Measurements from ENCODE around the gene MACIR. TPM values are rescaled to one million over a fixed set of nuclear protein-coding genes. Genes with fewer than 3 reads are reported as not detected.

MACIR gene
- total and polyA plus RNA-seq, 2 donors (not counting 1 experiment from before 2014, with no cell fraction given), result 3.5 to 7.3 TPM

- no peaks in the 10 kb centered on the region for H4K20me1 ChIP-seq (ENCODE audit: control insufficient read depth, extremely low read depth, insufficient read depth, low read length)
- no peaks in the 10 kb centered on the region for H3K36me3 ChIP-seq (ENCODE audit: control insufficient read depth, insufficient read depth, low read length)
- H2AFZ ChIP-seq (ENCODE audit: low read length), result no peak overlapping the region
- H3K4me1 ChIP-seq (ENCODE audit: control insufficient read depth, extremely low read depth, insufficient read depth, low read length), result no peaks in the 10 kb centered on the region
- no peak overlapping the region for H3K27ac ChIP-seq (ENCODE audit: insufficient read depth, low read length)
- no peak for TF ChIP-seq CTCF (conservative IDR thresholded peaks at IDR 0.05 in 1 of 2, IDR thresholded peaks at IDR 0.05 in 1 of 2; ENCODE audit: low read depth in 1 of 2, low read length in 2 of 2)
- no peak overlapping the region for H3K9ac ChIP-seq (ENCODE audit: insufficient read depth, low read length)
- no peaks in the 10 kb centered on the region for H3K27me3 ChIP-seq (ENCODE audit: control insufficient read depth, insufficient read depth, low read length)
- no peaks in the 10 kb centered on the region for H3K79me2 ChIP-seq (ENCODE audit: control insufficient read depth, insufficient read depth, low read length)
- DNase-seq (ENCODE audit: low read depth in 2 of 2), result no peak
- no peaks in the 10 kb centered on the region for H3K9me3 ChIP-seq (ENCODE audit: control insufficient read depth, insufficient read depth, low read depth, low read length)
- H3K4me2 ChIP-seq (ENCODE audit: extremely low read depth, insufficient read depth, low read length), result no peak overlapping the region
- no peak overlapping the region for H3K4me3 ChIP-seq (replicated peaks in 1 of 4; ENCODE audit: control extremely low read depth in 1 of 4, insufficient read depth in 1 of 4, low read depth in 3 of 4, low read length in 4 of 4)
These were observed 24.6 kb downstream of the MACIR start for GRCh38 chr5:103283120-103283519.

- H3K4me3 ChIP-seq (replicated peaks in 1 of 4; ENCODE audit: control extremely low read depth in 1 of 4, insufficient read depth in 1 of 4, low read depth in 3 of 4, low read length in 4 of 4), result no peak overlapping the region
- H3K27me3 ChIP-seq (ENCODE audit: control insufficient read depth, insufficient read depth, low read length), result no peaks in the 10 kb centered on the region
- H3K9ac ChIP-seq (ENCODE audit: insufficient read depth, low read length), result no peak overlapping the region
- no peak overlapping the region for H3K27ac ChIP-seq (ENCODE audit: insufficient read depth, low read length)
- no peaks in the 10 kb centered on the region for H4K20me1 ChIP-seq (ENCODE audit: control insufficient read depth, extremely low read depth, insufficient read depth, low read length)
- H3K4me2 ChIP-seq (ENCODE audit: extremely low read depth, insufficient read depth, low read length), result no peak overlapping the region
- no peaks in the 10 kb centered on the region for H3K4me1 ChIP-seq (ENCODE audit: control insufficient read depth, extremely low read depth, insufficient read depth, low read length)
- H3K9me3 ChIP-seq (ENCODE audit: control insufficient read depth, insufficient read depth, low read depth, low read length), result no peaks in the 10 kb centered on the region
- no peaks in the 10 kb centered on the region for H3K36me3 ChIP-seq (ENCODE audit: control insufficient read depth, insufficient read depth, low read length)
- DNase-seq (ENCODE audit: low read depth in 2 of 2), result no peak
- TF ChIP-seq EZH2 (IDR thresholded peaks at IDR 0.05; ENCODE audit: low read length, missing control alignments) (no peak), CTCF (conservative IDR thresholded peaks at IDR 0.05 in 1 of 2, IDR thresholded peaks at IDR 0.05 in 1 of 2; ENCODE audit: low read depth in 1 of 2, low read length in 2 of 2) (no peak)
- H2AFZ ChIP-seq (ENCODE audit: low read length), result no peak overlapping the region
- no peaks in the 10 kb centered on the region for H3K79me2 ChIP-seq (ENCODE audit: control insufficient read depth, insufficient read depth, low read length)
These were observed 25.3 kb downstream of the MACIR start for GRCh38 chr5:103283869-103284268.

GRCh38 chr5:103286622-103287021, 28.1 kb downstream of the MACIR start:
- no peak for DNase-seq (ENCODE audit: low read depth in 2 of 2)
- Histone ChIP-seq H3K27me3 (ENCODE audit: control insufficient read depth, insufficient read depth, low read length) (no peaks in the 10 kb centered on the region), H3K79me2 (ENCODE audit: control insufficient read depth, insufficient read depth, low read length) (no peaks in the 10 kb centered on the region), H3K4me1 (ENCODE audit: control insufficient read depth, extremely low read depth, insufficient read depth, low read length) (no peaks in the 10 kb centered on the region), H2AFZ (ENCODE audit: low read length) (no peak overlapping the region), H3K9ac (ENCODE audit: insufficient read depth, low read length) (no peak overlapping the region), H3K9me3 (ENCODE audit: control insufficient read depth, insufficient read depth, low read depth, low read length) (no peaks in the 10 kb centered on the region), H3K4me3 (replicated peaks in 1 of 4; ENCODE audit: control extremely low read depth in 1 of 4, insufficient read depth in 1 of 4, low read depth in 3 of 4, low read length in 4 of 4) (no peak overlapping the region), H3K4me2 (ENCODE audit: extremely low read depth, insufficient read depth, low read length) (no peak overlapping the region), H3K27ac (ENCODE audit: insufficient read depth, low read length) (no peak overlapping the region), H3K36me3 (ENCODE audit: control insufficient read depth, insufficient read depth, low read length) (no peaks in the 10 kb centered on the region), H4K20me1 (ENCODE audit: control insufficient read depth, extremely low read depth, insufficient read depth, low read length) (no peaks in the 10 kb centered on the region)
- no peak for TF ChIP-seq EZH2 (IDR thresholded peaks at IDR 0.05; ENCODE audit: low read length, missing control alignments)

Measured in fibroblast of lung (primary cell).